Skeletal muscle cell (primary cell): Measurements from ENCODE around the gene NELFB.

Experiments used
- DNase-seq: peaks from one replicate; pipeline ENCODE4 v3.0.0-alpha.2; 2010; ENCODE audit warnings: low read depth
- H3K4me3 ChIP-seq: 2 replicates; pipeline ENCODE4 v1.5.1; 2011; ENCODE audit warnings: low read depth, mild to moderate bottlenecking, control low read depth, low read length, moderate library complexity

NELFB gene

DNA sequence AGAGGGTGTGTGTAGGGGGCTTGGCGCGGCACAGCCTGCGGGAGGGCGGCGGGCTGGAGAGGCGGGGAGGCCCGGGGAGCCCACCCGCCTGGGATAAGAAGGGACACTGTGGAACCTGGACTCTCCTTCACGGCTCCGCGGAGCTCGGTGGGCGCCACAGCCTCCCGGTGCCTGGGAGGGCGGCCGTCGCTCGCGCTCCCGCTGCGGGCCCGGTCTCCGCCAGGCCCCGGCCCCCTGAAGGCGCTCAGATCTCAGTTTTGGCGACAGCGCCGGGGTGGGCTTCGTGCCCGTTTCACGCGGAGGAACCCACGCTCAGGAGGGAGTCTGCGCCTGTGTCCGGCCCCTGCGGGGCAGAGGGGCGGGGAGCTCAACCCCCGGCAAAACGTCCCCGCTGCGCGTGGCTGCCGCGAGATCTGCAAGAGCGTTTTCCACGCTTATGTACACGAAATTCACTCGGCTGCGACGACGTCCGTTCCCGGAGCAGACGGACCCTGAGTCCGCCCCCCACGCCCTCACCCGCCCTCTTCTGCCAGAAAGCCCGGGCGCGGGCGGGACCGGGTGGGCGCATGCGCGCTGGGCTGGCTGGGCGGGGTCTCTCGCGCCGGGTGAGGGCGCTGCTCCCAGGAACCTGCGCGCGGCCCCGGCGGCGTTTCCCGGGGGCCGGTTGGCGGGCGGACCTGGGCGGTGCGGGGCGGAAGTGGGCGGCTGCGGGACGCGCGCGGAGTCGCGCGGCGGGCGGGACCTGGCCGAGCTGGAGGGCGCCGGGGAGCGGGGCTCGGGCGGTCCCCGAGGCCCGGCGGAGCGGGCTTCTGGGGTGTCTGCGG is at the start of gene NELFB:
NELFB (plus strand) TSS at position 704 of the 824 bp plus-strand sequence.
- peak; percentile 41 for DNase-seq
- peak within 1 kb of the TSS; percentile 95 for H3K4me3 ChIP-seq

DNA sequence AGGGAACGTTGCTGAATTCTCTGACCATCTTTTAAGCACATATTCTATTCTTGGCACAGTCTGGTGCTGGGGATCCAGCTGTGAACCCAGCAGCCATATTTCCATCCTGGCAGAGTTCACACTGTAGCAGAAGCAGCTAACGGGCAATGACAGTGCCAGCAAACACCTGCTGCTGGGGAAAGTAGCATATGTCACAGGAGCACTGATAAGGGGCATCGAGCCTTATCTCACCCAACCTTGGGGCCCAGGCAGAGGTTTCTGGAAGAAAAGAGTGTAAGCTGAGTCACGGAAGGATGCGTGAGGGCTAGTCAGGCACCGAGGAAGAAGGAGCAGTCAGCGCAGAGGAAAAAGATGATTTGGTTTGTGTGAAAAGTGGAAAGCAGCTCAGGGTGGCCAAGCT is 48.5 kb upstream of the NELFB start:
- peak overlapping the region; percentile 93 for H3K4me3 ChIP-seq
- DNase-seq = no peak

DNA sequence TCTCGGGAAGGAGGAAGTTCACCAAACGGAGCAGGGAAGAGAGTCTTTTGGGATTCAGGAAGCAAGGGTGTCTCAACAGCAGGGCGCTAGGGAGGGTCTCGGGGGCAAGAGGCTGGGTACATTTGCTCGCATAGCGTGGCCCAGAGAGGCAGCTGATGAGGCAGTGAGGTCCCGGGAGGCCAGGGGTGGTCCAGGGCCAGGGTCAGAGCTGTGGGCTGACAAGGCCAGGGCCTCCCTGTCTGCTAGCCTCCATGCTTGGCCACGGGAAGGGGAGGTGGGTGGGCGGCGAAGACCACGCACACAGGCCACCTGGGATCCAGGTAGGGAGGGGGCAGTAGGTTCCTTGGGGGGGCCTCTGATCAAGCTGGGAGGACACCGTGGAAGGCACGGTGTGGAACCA is 43.6 kb upstream of the NELFB start:
- DNase-seq = no peak
- no peak overlapping the region for H3K4me3 ChIP-seq

DNA sequence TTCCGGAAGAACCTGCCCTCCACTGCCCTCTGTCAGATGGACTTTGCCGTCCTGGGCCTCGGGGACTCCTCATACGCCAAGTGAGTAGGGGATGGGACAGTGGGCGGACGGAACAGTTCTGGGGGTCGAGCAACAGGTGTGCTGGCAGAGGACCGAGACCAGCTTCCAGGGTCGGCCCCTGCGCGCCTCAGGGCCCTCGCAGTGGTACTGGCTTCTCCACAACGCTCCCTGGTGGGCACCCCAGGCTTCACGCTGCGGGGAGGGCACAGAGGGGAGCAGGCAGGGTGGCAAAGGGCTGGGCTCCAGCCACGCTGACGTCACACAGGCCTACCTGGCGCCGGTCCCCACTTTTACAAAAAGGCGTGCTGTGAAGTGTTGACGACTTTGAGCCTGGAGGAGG is 42.6 kb upstream of the NELFB start:
- no peak overlapping the region for H3K4me3 ChIP-seq
- no peak for DNase-seq

DNA sequence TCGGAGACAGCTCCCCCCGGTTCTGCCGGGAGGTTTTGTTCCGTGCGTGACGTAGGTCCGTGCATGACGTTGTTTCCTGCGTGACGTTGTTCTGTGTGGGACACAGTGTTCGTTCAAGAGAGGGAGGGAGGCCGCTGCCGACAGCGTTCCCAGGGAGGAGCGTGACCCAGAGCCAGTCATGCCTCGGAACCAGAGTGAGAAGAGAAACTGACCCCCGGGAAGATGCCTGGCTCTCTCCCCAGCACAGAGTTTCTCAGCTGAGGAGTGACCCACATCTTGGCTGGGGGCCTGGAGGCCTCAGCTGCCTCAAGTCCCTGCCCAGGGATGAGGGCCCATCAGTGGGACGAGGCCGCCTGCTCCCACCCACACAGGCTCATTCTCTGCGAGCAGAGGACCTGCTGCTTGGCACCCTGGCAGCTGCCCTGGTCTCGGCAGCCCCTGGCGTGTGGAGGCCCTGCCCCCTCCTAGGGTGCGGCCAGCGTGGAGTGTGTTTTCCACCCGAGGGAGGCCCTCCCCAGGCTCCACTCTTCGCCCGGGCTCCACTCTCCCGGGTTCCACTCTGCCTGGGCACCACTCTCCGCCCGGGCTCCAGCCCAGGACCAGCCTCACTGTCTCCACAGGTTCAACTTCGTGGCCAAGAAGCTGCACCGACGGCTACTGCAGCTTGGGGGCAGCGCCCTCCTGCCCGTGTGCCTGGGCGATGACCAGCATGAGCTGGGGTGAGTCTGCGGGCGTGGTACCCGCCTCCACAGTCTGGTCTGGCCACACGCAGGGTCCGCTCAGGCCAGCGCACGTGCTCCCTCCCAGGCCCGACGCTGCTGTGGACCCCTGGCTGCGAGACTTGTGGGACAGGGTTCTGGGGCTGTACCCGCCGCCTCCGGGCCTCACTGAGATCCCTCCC is 41.7 kb upstream of the NELFB start:
- no peak for DNase-seq
- no peak overlapping the region for H3K4me3 ChIP-seq

DNA sequence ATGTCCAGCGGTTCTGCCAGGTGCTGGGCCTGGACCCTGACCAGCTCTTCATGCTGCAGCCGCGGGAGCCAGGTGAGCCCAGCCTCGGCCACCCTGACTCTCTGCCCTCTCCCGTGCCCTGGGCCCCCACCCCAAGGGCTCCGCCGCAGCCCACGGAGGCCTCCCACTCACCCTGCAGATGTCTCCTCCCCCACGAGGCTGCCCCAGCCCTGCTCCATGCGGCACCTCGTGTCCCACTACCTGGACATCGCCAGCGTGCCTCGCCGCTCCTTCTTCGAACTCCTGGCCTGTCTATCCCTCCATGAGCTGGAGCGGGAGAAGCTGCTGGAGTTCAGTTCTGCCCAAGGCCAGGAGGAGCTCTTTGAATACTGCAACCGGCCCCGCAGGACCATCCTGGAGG is 40.5 kb upstream of the NELFB start:
- H3K4me3 ChIP-seq = no peak overlapping the region
- DNase-seq = no peak

DNA sequence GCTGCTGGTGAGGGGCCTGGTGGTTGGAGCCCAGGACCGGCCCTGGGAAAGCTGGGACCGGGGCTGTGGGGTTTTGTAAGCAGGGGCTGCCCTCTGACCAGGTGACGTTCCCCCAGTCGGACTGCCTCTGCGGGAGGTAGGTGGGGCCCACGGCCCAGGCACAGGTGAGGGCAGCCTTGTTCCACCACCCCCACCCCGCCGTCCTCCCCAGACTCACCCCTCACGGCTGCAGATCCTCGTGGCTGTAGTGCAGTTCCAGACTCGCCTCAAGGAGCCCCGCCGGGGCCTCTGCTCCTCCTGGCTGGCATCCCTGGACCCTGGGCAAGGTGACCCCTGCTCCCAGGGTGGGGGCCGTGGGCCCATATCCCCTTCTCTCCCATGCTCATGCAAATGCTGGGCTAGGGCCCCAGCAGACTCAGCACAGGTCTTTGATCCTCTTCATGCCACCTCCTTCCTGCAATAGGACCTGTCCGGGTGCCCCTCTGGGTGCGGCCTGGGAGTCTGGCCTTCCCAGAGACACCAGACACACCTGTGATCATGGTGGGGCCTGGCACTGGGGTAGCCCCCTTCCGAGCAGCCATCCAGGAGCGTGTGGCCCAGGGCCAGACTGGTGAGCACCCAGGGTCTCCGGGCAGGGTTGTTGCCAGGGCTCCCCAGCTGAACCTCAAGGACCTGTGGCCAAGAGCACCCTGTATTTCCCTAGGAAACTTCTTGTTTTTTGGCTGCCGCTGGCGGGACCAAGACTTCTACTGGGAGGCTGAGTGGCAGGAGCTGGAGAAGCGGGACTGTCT is 39.7 kb upstream of the NELFB start:
- no peak overlapping the region for H3K4me3 ChIP-seq
- DNase-seq = no peak

DNA sequence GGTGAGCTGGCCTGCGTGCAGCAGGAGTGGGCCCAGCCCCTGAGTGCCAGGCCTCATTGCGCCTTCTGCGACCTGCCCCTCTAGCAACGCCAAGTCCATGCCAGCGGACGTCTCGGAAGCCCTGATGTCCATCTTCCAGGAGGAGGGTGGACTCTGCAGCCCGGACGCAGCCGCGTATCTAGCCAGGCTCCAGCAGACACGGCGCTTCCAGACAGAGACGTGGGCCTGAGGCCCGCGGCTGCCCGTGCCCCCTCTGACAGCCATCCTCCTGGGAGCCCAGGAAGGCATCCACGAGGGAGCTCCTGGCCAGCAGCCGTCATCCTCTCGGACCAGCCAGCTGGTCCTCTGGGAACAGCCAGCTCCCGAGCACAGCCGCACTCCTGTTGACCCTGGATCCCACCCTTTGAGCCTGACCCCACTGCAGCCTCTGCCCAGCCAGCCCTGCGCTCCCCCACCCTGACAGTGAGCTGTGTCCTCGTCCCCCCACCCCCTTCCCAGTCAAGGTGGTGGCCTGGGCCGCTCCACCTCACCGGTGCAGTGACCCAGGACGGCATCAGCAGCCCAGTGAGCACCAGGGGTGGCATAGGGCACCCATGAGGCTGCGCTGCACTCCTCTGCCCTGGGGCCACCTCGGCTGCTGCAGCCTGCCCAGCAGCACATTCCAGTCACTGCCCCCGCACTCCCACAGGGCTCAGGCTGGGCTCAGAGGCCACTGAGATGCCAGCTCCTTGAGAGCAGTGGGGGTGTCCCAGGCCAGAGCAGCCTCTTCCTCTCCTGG is 38.8 kb upstream of the NELFB start:
- DNase-seq = no peak
- H3K4me3 ChIP-seq = no peak overlapping the region

DNA sequence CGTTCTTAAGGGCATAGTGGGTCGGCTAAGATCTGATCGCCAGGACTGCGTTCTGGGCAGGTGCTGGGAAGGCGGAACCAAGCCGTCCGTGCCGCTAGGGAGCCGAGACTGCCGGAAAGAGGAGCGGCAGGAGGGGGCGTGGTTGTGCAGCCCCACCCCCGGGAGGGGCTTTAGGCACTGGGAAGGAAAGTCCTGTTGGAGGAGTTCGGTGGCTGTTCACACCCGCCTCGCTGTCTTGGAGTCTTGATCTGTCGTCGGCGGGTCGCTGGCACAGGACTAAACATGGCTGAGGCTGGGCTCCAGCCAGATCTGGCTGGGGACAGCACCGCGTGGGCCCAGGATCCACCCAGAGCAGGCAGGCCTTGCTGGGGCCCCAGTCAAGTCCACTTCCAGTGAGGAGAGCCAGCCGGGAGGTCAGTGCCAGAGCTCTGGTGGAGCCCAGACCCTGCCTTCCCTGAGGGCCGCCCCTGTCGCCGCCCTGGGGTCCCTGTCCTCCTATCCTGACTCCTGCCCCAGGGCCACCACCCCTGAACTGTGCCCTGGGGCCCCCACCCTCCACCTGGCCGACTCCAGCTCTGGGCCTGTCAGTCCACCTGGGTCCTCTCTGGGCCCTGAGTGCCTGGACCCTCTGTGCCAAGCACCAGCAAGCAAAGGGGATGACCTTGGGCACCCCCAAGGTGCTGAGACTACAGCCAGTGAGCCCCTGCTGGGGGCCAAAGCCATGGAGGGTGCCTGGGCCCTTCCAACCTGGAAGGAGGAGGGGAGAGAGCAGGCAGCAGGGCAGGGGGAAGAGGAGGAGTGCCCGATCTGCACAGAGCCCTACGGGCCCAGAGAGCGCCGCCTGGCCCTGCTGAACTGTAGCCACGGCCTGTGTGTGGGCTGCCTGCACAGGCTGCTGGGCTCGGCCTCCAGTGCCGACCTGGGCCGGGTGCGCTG is 37.6 kb upstream of the NELFB start:
- no peak overlapping the region for H3K4me3 ChIP-seq
- no peak for DNase-seq

DNA sequence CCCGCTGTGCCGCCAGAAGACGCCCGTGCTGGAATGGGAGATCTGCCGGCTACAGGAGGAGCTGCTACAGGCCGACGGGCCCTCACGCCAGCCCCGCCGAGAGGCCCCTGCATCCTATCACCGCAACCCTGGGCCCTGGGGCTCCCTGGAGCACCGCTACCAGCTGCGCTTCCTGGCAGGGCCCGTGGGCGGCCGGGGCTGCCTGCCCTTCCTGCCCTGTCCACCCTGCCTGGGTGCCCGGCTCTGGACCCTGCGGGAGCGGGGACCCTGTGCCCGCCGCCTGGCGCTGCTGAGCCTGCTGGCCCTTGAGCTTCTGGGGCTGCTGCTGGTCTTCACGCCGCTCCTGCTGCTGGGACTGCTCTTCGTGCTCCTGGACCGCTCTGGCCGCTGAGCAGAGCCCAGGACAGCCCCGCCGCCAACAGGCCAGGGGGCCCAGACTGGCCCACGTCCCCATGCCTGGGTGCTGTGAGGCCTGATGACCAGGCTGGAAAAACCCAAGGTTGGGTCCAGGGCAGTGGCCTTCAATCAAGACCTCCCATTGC is 36.8 kb upstream of the NELFB start:
- no peak for DNase-seq
- H3K4me3 ChIP-seq = no peak overlapping the region

DNA sequence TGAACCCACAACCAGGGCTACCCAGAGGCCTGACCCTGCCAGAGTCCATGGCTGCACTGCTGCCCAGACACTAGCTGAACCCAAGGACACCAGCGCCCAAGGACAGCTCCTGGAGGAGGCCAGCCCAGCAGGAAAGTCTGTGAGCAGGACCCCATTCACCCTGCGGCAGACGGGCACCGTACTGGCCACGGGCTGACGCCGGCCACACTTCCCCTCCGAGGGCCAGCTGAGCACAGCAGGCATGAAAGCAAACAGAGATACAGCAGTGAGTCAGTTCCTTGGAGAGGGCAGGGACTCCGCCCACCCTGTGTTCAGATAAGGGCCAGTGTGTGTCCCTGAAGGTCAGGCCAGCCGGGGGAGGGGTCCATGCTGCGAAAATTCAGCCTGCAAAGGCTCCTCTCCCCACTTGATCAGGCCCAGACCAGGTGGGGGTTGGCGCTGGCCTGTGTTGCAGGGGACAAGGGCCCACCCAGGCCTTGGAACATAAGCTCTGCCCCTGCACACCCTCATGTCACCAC is 36.3 kb upstream of the NELFB start:
- DNase-seq = no peak
- H3K4me3 ChIP-seq = no peak overlapping the region

DNA sequence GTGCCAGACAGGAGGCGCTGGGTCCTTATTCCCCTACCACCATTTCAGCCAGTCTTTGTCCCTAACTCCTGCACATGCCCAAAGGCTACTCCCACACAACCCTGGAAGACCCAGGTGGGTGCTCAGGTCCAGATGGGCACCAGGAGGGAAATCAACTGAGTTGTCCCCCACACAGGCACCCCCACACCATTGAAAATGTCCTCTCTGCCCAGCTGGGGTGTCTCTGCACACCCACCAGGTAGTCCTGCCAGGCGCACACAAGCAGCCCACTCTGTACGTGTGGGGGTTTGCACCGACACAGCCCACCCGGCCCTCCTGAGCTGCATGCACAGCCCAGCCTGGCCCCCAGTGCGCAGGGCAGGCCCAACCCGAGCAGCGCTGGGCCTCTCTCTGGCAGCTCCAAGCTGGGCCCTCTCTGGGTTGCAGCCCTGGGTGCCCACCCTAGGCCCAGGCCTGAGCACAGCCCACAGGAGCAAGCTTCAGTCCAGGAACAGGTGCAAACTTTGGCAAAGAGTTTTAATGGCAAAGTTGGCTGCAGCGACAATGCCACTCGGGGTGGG is 35.3 kb upstream of the NELFB start:
- H3K4me3 ChIP-seq = no peak overlapping the region
- no peak for DNase-seq

DNA sequence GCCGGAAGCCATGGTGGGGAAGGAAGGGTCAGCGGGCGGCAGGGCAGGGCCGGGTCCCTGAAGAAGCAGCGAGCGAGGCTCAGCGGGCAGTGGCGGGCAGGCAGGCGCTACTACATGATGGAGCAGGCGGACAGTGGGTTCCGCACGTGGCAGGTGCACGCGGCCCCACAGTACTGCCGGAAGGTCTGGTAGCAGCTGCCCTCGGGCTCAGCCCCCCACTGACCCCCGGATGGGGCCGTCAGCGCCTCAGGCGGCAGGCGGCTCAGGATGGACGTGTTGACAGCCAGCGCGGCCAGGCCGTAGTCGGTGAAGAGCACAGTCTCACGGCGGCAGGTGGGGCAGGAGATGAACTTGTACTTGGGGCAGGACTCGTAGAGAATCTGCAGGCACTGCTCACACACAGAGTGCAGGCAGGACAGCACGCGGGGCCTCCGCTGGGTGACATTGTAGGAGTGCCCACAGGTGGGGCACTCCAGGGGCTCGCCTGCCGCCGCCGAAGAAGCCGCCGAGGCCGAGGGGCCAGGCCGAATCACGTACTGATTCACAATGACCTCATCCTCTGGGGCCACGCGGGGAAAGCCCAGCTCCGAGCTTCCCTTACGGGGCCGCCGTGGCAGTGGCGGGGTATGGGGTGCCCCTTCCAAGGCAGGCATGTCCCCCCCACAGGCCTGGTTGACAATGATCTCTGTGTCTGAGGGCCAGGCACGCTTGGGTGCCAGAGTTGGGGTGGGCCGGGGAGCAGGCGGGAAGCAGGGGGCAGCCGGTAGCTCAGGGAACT is 34.6 kb upstream of the NELFB start:
- H3K4me3 ChIP-seq = no peak overlapping the region
- no peak for DNase-seq

DNA sequence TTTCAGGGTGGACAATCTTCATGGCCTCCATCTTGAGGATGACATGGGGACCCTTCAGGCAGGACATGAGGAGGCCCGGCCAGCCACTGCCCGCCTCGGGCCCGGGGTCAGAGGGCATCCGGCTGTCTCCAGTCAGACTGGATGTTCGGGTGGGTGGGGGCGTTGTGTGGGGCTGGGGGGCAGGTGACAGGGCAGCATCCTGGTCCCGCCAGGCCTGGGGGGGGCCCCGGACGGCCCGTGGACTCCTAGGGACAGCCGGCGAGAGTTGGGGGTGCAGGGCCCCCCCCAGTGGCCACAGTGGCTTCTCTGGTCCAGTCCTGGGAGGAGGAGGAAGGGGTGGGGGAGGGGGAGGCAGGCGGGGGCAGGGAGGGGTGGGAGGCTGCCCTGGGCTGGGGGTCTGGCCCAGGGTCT is 34.0 kb upstream of the NELFB start:
- H3K4me3 ChIP-seq = no peak overlapping the region
- no peak for DNase-seq

DNA sequence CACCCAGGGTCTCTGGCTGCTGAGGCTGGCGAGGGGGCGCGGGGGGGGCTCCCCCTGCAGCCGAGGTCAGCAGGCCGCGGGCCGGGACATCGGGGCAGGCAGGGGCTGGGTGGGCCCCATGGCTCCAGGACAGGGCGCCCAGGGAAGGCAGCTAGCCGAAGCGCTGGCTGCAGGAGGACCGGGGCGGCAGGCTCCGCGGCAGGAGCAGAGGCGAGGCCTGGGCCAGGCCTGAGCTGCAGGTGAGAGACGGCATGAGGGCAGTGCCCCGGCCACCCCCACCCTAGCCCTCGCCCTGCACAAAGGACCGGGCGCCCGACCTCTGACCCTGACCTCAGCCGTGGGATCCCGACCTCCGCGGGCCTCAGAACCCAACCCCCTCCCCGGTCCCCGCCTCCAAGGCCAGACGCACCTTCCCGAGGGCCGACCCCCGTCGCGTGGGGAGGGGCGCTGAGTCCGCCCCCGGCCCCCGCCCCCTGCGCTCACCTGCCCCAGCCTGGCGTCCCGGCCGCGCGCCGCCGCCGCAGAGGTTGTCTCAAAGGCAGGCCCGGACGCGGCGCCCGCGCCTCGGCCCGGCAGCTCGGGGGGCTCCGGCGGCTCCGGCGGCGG is 33.5 kb upstream of the NELFB start:
- DNase-seq = no peak

More for the DNA sequence above, 33.5 kb upstream of the NELFB start:
- H3K4me3 ChIP-seq = peak overlapping the region; percentile 32
